ENCODE data around the gene EIF4E3. TPM values are rescaled to one million over a fixed set of nuclear protein-coding genes. Genes with fewer than 3 reads are reported as not detected.

EIF4E3 gene
- total and polyA plus RNA-seq, 8 donors: 10.4 to 34.8 (median 13.3) TPM

DNA sequence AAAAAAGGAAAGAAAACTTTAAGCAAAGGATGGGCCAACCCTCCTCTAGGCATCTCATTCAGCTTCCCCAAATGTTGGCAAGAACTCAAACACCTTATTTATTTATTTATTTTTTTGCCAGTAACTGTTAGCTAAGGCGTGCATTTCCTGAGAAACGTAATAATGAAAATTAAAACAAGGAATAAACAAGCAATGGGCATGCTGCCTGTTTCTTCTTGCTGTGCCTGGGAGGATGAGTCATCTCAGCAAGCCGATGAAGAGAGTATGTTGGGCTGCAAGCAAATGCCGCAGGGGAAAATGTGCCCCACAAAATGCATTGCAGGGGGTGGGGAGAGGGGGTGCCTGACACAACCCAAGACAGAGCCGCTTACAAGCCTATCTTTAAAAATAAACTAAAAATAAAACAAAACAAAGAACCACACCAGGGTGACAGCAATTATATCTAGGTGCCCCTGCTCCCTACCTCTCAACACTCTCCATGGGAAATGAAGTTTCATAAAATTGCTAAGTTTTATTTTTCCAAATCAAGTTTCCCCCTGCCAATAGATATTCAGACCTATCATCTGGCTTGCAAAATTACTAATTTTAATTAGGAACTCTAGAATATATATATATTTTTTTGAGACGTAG lies 40.3 kb downstream of the EIF4E3 start:
- intact Hi-C loops (cut with DNase I): no loop called here
- Histone ChIP-seq H3K27me3 (no peaks in the 10 kb centered on the region), H3K27ac (no peak overlapping the region), H3K4me1 (peaks cover 13 to 51% of the 10 kb centered on the region in 2 donors), H3K4me3 (no peak overlapping the region), H3K36me3 (peaks cover 0 to 22% of the 10 kb centered on the region in 2 donors), H3K9me3 (no peaks in the 10 kb centered on the region)
- TF ChIP-seq, protein P1, sequence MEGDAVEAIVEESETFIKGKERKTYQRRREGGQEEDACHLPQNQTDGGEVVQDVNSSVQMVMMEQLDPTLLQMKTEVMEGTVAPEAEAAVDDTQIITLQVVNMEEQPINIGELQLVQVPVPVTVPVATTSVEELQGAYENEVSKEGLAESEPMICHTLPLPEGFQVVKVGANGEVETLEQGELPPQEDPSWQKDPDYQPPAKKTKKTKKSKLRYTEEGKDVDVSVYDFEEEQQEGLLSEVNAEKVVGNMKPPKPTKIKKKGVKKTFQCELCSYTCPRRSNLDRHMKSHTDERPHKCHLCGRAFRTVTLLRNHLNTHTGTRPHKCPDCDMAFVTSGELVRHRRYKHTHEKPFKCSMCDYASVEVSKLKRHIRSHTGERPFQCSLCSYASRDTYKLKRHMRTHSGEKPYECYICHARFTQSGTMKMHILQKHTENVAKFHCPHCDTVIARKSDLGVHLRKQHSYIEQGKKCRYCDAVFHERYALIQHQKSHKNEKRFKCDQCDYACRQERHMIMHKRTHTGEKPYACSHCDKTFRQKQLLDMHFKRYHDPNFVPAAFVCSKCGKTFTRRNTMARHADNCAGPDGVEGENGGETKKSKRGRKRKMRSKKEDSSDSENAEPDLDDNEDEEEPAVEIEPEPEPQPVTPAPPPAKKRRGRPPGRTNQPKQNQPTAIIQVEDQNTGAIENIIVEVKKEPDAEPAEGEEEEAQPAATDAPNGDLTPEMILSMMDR (IDR thresholded peaks at IDR 0.05): no peak
- DNase-seq (no peak), ATAC-seq (peak; percentile 22)

GRCh38 chr3:71684046-71684756 lies 41.0 kb downstream of the EIF4E3 start:
- peaks cover 13 to 51% of the 10 kb centered on the region in 2 donors for H3K4me1 ChIP-seq
- DNase-seq: no peak
- TF ChIP-seq, protein P1 (IDR thresholded peaks at IDR 0.05): no peak
- no peaks in the 10 kb centered on the region for H3K9me3 ChIP-seq
- no peak overlapping the region for H3K4me3 ChIP-seq
- H3K27ac ChIP-seq: no peak overlapping the region
- H3K36me3 ChIP-seq: peaks cover 0 to 22% of the 10 kb centered on the region in 2 donors
- no peaks in the 10 kb centered on the region for H3K27me3 ChIP-seq
- intact Hi-C loops (cut with DNase I): no loop called here
- ATAC-seq: no peak

GRCh38 chr3:71681224-71681668 lies 44.0 kb downstream of the EIF4E3 start:
- Histone ChIP-seq H3K4me3 (no peak overlapping the region), H3K36me3 (peaks cover 0 to 5% of the 10 kb centered on the region in 2 donors), H3K27me3 (no peaks in the 10 kb centered on the region), H3K4me1 (peaks cover 13 to 51% of the 10 kb centered on the region in 2 donors), H3K27ac (peak overlapping the region in 1 of 2 donors; percentile 63), H3K9me3 (no peaks in the 10 kb centered on the region)
- ATAC-seq (peak; percentile 88), DNase-seq (peak in 3 of 4 donors; percentile 67 to 80 (median 80))
- intact Hi-C loops (cut with DNase I): no loop called here
- TF ChIP-seq, protein P1 (IDR thresholded peaks at IDR 0.05): peak; percentile 52 to 57

- ATAC-seq (peak; percentile 81), DNase-seq (no peak)
- intact Hi-C loops (cut with DNase I): no loop called here
- TF ChIP-seq, protein P1 (IDR thresholded peaks at IDR 0.05): no peak
- Histone ChIP-seq H3K4me3 (no peak overlapping the region), H3K9me3 (no peaks in the 10 kb centered on the region), H3K27ac (peak overlapping the region; percentile 63), H3K36me3 (peaks cover 0 to 5% of the 10 kb centered on the region in 2 donors), H3K4me1 (peaks cover 13 to 51% of the 10 kb centered on the region in 2 donors), H3K27me3 (no peaks in the 10 kb centered on the region)
Observed at GRCh38 chr3:71680603-71681002, 44.6 kb downstream of the EIF4E3 start.

DNA sequence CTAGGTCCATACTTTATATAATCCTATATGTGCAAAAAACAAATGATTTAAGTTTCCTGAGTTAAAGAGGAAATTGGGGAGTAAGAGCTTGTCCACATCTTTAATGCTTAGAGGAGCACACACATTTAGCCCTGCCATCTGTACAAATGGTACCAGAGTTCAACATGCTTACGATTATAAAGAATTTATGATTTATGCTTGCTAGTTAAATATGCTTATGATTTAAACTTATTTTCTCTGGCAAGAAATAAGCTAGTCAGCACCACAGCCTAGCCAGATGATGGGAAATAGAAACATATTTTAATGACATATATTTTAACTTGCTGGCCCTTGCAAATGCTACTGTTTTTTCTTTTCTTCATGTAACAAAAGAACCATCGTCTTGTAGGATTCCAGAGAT lies 48.3 kb downstream of the EIF4E3 start:
- no peaks in the 10 kb centered on the region for H3K27me3 ChIP-seq
- H3K9me3 ChIP-seq: no peaks in the 10 kb centered on the region
- no peak for DNase-seq
- intact Hi-C loops (cut with DNase I): no loop called here
- H3K4me3 ChIP-seq: no peak overlapping the region
- no peaks in the 10 kb centered on the region for H3K36me3 ChIP-seq
- TF ChIP-seq, protein P1 (IDR thresholded peaks at IDR 0.05): no peak
- no peak for ATAC-seq
- no peak overlapping the region for H3K27ac ChIP-seq
- H3K4me1 ChIP-seq: peaks cover 13 to 19% of the 10 kb centered on the region in 2 donors
